Neural crest cell (in vitro differentiated cells): ENCODE results near the gene FZD10. TPM values are rescaled to one million over a fixed set of nuclear protein-coding genes. Genes with fewer than 3 reads are reported as not detected.

Experiments
- DNase-seq: peaks from one replicate; pipeline ENCODE4 v3.0.0; 2021; ENCODE audit warnings: low read depth, mixed read lengths, low spot score
- H3K27ac Mint-ChIP-seq: one replicate; pipeline ENCODE4 v1.8.0; 2021; ENCODE audit warnings: mild to moderate bottlenecking, mixed read lengths; ENCODE audit not compliant: unreplicated experiment
- H3K27me3 Mint-ChIP-seq: 2 replicates; pipeline ENCODE4 v1.8.0; 2021; ENCODE audit warnings: low read depth, mild to moderate bottlenecking, mixed read lengths
- H3K36me3 Mint-ChIP-seq: 2 replicates; pipeline ENCODE4 v1.8.0; 2021; ENCODE audit warnings: low read depth, mild to moderate bottlenecking, mixed read lengths
- H3K4me1 Mint-ChIP-seq: 2 replicates; pipeline ENCODE4 v1.8.0; 2021; ENCODE audit warnings: mixed read lengths
- H3K4me3 Mint-ChIP-seq: one replicate; pipeline ENCODE4 v1.8.0; 2021; ENCODE audit warnings: mild to moderate bottlenecking, mixed read lengths
- H3K9me3 Mint-ChIP-seq: 2 replicates; pipeline ENCODE4 v1.8.0; 2021; ENCODE audit warnings: mixed read lengths
- total RNA-seq: library from RNA; stranded (reverse); gene quantifications from 2 replicates; pipeline ENCODE4 v1.2.1, GENCODE V29; 2021
- TF ChIP-seq, protein P1 (sequence below): fragments of 200-600 bp; sonication (generic); conservative IDR thresholded peaks from 2 replicates; pipeline ENCODE4 v1.5.0; 2021; ENCODE audit warnings: antibody characterized with exemption, mild to moderate bottlenecking

FZD10 gene
- total RNA-seq, 1 donor from 2014 or later, result 15.5 TPM

GRCh38 chr12:130127532-130127911 lies 34.7 kb upstream of the FZD10 start:
- peaks cover 9% of the 10 kb centered on the region for H3K27me3 Mint-ChIP-seq
- TF ChIP-seq, protein P1, sequence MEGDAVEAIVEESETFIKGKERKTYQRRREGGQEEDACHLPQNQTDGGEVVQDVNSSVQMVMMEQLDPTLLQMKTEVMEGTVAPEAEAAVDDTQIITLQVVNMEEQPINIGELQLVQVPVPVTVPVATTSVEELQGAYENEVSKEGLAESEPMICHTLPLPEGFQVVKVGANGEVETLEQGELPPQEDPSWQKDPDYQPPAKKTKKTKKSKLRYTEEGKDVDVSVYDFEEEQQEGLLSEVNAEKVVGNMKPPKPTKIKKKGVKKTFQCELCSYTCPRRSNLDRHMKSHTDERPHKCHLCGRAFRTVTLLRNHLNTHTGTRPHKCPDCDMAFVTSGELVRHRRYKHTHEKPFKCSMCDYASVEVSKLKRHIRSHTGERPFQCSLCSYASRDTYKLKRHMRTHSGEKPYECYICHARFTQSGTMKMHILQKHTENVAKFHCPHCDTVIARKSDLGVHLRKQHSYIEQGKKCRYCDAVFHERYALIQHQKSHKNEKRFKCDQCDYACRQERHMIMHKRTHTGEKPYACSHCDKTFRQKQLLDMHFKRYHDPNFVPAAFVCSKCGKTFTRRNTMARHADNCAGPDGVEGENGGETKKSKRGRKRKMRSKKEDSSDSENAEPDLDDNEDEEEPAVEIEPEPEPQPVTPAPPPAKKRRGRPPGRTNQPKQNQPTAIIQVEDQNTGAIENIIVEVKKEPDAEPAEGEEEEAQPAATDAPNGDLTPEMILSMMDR, result no peak
- no peak for DNase-seq
- no peak overlapping the region for H3K4me3 Mint-ChIP-seq
- H3K36me3 Mint-ChIP-seq, result no peaks in the 10 kb centered on the region
- no peaks in the 10 kb centered on the region for H3K9me3 Mint-ChIP-seq
- peaks cover under 1% of the 10 kb centered on the region for H3K4me1 Mint-ChIP-seq
- H3K27ac Mint-ChIP-seq, result no peak overlapping the region

GRCh38 chr12:130127912-130128789 lies 34.1 kb upstream of the FZD10 start:
- Mint-ChIP-seq H3K9me3 (no peaks in the 10 kb centered on the region), H3K27me3 (peaks cover 16% of the 10 kb centered on the region), H3K4me1 (peaks cover 7% of the 10 kb centered on the region), H3K4me3 (no peak overlapping the region), H3K27ac (no peak overlapping the region), H3K36me3 (no peaks in the 10 kb centered on the region)
- TF ChIP-seq, protein P1, result no peak
- DNase-seq, result no peak

GRCh38 chr12:130128790-130129735 lies 33.2 kb upstream of the FZD10 start:
- Mint-ChIP-seq H3K27me3 (peaks cover 20% of the 10 kb centered on the region), H3K27ac (peak overlapping the region; percentile 27), H3K9me3 (no peaks in the 10 kb centered on the region), H3K4me3 (no peak overlapping the region), H3K36me3 (no peaks in the 10 kb centered on the region), H3K4me1 (peaks cover 13% of the 10 kb centered on the region)
- no peak for DNase-seq
- TF ChIP-seq, protein P1, result no peak

GRCh38 chr12:130130346-130130745 lies 31.9 kb upstream of the FZD10 start:
- no peak overlapping the region for H3K4me3 Mint-ChIP-seq
- no peak overlapping the region for H3K27ac Mint-ChIP-seq
- peaks cover 13% of the 10 kb centered on the region for H3K4me1 Mint-ChIP-seq
- TF ChIP-seq, protein P1, result no peak
- no peaks in the 10 kb centered on the region for H3K36me3 Mint-ChIP-seq
- no peaks in the 10 kb centered on the region for H3K9me3 Mint-ChIP-seq
- DNase-seq, result no peak
- peaks cover 24% of the 10 kb centered on the region for H3K27me3 Mint-ChIP-seq

DNA sequence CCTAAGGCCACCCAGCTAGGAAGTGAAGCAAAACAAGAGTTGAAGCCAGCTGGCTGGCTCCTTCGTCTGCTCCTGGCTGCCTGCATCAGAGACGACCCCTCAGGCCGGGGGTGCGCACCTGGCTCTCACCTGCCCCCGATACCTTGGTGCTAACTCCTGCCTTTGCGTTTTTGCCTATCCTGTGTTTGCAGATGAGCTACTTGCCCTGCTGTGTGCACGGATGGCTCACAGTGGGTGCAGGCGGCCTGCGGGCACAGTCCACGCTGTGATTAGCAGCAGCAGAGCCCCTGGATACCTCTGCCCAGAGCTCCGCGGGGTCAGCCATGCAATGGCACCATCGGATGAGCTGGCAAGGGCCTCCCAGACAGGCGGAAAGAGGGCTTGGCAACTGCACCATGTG lies 31.2 kb upstream of the FZD10 start:
- peaks cover 28% of the 10 kb centered on the region for H3K27me3 Mint-ChIP-seq
- H3K4me1 Mint-ChIP-seq, result peaks cover 13% of the 10 kb centered on the region
- no peak for DNase-seq
- H3K36me3 Mint-ChIP-seq, result no peaks in the 10 kb centered on the region
- H3K4me3 Mint-ChIP-seq, result no peak overlapping the region
- TF ChIP-seq, protein P1, result no peak
- no peaks in the 10 kb centered on the region for H3K9me3 Mint-ChIP-seq
- no peak overlapping the region for H3K27ac Mint-ChIP-seq
